Measurements from ENCODE around the gene CTNNA3. TPM values are rescaled to one million over a fixed set of nuclear protein-coding genes. Genes with fewer than 3 reads are reported as not detected.

The CTNNA3 gene
- total and polyA plus RNA-seq, 2 of the 4 experiments (the other 2 are of a cell fraction) = 0.19 to 0.90 TPM

DNA sequence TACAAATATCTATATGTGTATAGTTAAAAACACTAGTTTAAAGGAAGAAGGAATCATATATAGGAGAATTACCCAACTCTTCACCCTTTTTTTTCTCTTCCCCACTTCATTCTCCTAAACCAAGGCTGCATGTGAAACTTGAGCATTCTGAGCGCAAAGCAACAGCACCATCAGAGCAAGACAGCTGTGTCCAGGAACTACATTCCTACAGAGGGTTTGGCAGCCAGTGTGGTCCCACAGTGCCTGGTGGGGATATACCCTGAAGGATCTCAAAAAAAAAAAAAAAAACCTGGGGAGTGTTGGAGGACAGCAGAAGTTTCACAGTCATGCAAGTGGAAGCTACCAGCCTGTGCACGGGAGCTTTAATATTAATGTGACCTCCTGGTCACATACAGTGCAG lies 310.4 kb downstream of the CTNNA3 start:
- no peak overlapping the region for H3K4me3 ChIP-seq (ENCODE audit: insufficient read depth, low read depth, low read length)
- no peak overlapping the region for H3K56ac ChIP-seq (ENCODE audit: extremely low read depth, insufficient read depth, low read length)
- no peaks in the 10 kb centered on the region for H3K27me3 ChIP-seq (ENCODE audit: control insufficient read depth, insufficient read depth, low read length)
- no peak overlapping the region for H2AK5ac ChIP-seq (ENCODE audit: low read depth, low read length)
- no peaks in the 10 kb centered on the region for H4K20me1 ChIP-seq (ENCODE audit: insufficient read depth, low read length)
- no peak overlapping the region for H2BK5ac ChIP-seq (ENCODE audit: low read depth, low read length, poor library complexity, severe bottlenecking)
- H3K4me1 ChIP-seq (ENCODE audit: control insufficient read depth, insufficient read depth, low read length) = no peaks in the 10 kb centered on the region
- H3K4me2 ChIP-seq (ENCODE audit: low read depth, low read length) = no peak overlapping the region
- H2BK120ac ChIP-seq (ENCODE audit: low read depth, low read length) = no peak overlapping the region
- no peak overlapping the region for H3K9ac ChIP-seq (ENCODE audit: low read depth, low read length)
- H2AFZ ChIP-seq (replicated peaks; ENCODE audit: low read length, poor library complexity) = no peak overlapping the region
- no peaks in the 10 kb centered on the region for H3K79me1 ChIP-seq (ENCODE audit: low read depth in 1 of 2, low read length in 2 of 2)
- no TSS peak for BruUV-seq (replicated peaks)
- H2BK15ac ChIP-seq (ENCODE audit: low read depth, low read length) = no peak overlapping the region
- H4K5ac ChIP-seq (ENCODE audit: low read depth, low read length) = no peak overlapping the region
- intact Hi-C loops (cut with micrococcal nuclease) = no loop called here
- ATAC-seq (ENCODE audit: low read depth) (no peak), DNase-seq (no peak)
- WGBS, 2 experiments (ENCODE audit: extremely low coverage in 2 of 2, insufficient read length in 1 of 2) = no CpG with 5 or more reads among the region's 2 CpGs
- POLR2A ChIA-PET (ENCODE audit: unreplicated experiment) = no interaction called here
- H3K23ac ChIP-seq (ENCODE audit: low read depth, low read length) = no peak overlapping the region
- no peaks in the 10 kb centered on the region for H3K9me3 ChIP-seq (ENCODE audit: control insufficient read depth, insufficient read depth, low read length)
- in situ Hi-C loops (cut with MboI; ENCODE audit: low sequenced_read_pairs) = no loop called here
- no peak overlapping the region for H3K4ac ChIP-seq (ENCODE audit: low read depth, low read length)
- no peak overlapping the region for H3K27ac ChIP-seq (ENCODE audit: insufficient read depth, low read length)
- H4K91ac ChIP-seq (ENCODE audit: insufficient read depth, low read depth, low read length) = no peak overlapping the region
- no peak for TF ChIP-seq RCOR1 (IDR thresholded peaks at IDR 0.05; ENCODE audit: insufficient replicate concordance, low read length)
- no peak overlapping the region for H2AK9ac ChIP-seq (replicated peaks; ENCODE audit: low read depth, low read length, poor library complexity)
- H3K9me1 ChIP-seq (ENCODE audit: insufficient read depth, low read length) = no peaks in the 10 kb centered on the region
- dilution Hi-C loops (cut with HindIII; ENCODE audit: low sequenced_read_pairs, unreplicated experiment) = no loop called here
- H3K14ac ChIP-seq (replicated peaks; ENCODE audit: low read depth, low read length) = no peak overlapping the region
- no peak overlapping the region for H2BK20ac ChIP-seq (ENCODE audit: low read depth, low read length)
- H3K36me3 ChIP-seq (ENCODE audit: control insufficient read depth, insufficient read depth, low read length) = no peaks in the 10 kb centered on the region
- H4K8ac ChIP-seq (ENCODE audit: low read depth in 2 of 2, low read length in 2 of 2) = no peak overlapping the region
- H3K18ac ChIP-seq (ENCODE audit: low read depth, low read length) = no peak overlapping the region
- CTCF ChIA-PET = no interaction called here
